Fibroblast of peridontal ligament (primary cell): ENCODE results near the gene CCDC169.
A peak's percentile ranks its signal among the peaks of the same experiment; 100 is the strongest.
"Not testable (repeated sequence)": the region's sequence is repeated elsewhere in the genome, so short reads cannot be mapped to it uniquely, and the experiment has no call there.

Source experiments
- DNase-seq: peaks from one replicate; pipeline ENCODE4 v3.0.0-alpha.2; 2010; ENCODE audit errors: extremely low read depth

Gene CCDC169

GRCh38 chr13:36297366-36298338 lies at the start of gene CCDC169:
TSS of gene CCDC169 (minus strand) at chr13:36297814. CDS start at chr13:36297719, 95 bp downstream.
- DNase-seq, result peak; percentile 63

GRCh38 chr13:36346222-36347083 lies 48.8 kb upstream of the CCDC169 start, which contains the start of gene SPART:
TSS of gene SPART (minus strand) at chr13:36346394. CDS start at chr13:36335830, 10,564 bp downstream.
- DNase-seq, result peak; percentile 94

GRCh38 chr13:36345438-36346221 lies 48.0 kb upstream of the CCDC169 start:
- peak; percentile 97 for DNase-seq

GRCh38 chr13:36344886-36345437 lies 47.3 kb upstream of the CCDC169 start:
- DNase-seq, result no peak

- DNase-seq, result peak; percentile 85
Observed at GRCh38 chr13:36344173-36344572, 46.6 kb upstream of the CCDC169 start.

GRCh38 chr13:36343766-36344165 lies 46.2 kb upstream of the CCDC169 start:
- no peak for DNase-seq

- no peak for DNase-seq
Observed at GRCh38 chr13:36342715-36343114, 45.1 kb upstream of the CCDC169 start.

GRCh38 chr13:36341718-36342117 lies 44.1 kb upstream of the CCDC169 start:
- DNase-seq, result peak; percentile 29

- DNase-seq, result no peak
Observed at GRCh38 chr13:36339600-36340155, 42.1 kb upstream of the CCDC169 start.

GRCh38 chr13:36337938-36338641 lies 40.5 kb upstream of the CCDC169 start:
- DNase-seq, result no peak

GRCh38 chr13:36332986-36333385 lies 35.4 kb upstream of the CCDC169 start:
- DNase-seq, result peak; percentile 49

- DNase-seq, result not testable (repeated sequence)
Observed at GRCh38 chr13:36332255-36332654, 34.6 kb upstream of the CCDC169 start.

- no peak for DNase-seq
Observed at GRCh38 chr13:36331280-36331679, 33.7 kb upstream of the CCDC169 start.

- peak; percentile 79 for DNase-seq
Observed at GRCh38 chr13:36329361-36329760, 31.7 kb upstream of the CCDC169 start.

GRCh38 chr13:36328821-36329220 lies 31.2 kb upstream of the CCDC169 start:
- no peak for DNase-seq

GRCh38 chr13:36325912-36326311 lies 28.3 kb upstream of the CCDC169 start:
- DNase-seq, result no peak

GRCh38 chr13:36324881-36325280 lies 27.3 kb upstream of the CCDC169 start:
- DNase-seq, result not testable (repeated sequence)

GRCh38 chr13:36323951-36324566 lies 26.4 kb upstream of the CCDC169 start:
- peak; percentile 26 for DNase-seq

GRCh38 chr13:36323408-36323807 lies 25.8 kb upstream of the CCDC169 start:
- no peak for DNase-seq

- DNase-seq, result not testable (repeated sequence)
Observed at GRCh38 chr13:36319793-36320192, 22.2 kb upstream of the CCDC169 start.
